Endothelial cell (in vitro differentiated cells): Measurements from ENCODE around the gene PHC2. TPM values are rescaled to one million over a fixed set of nuclear protein-coding genes. Genes with fewer than 3 reads are reported as not detected.
A peak's percentile ranks its signal among the peaks of the same experiment; 100 is the strongest.

Experiments used
- DNase-seq: peaks from one replicate; pipeline ENCODE4 v3.0.0; 2021; ENCODE audit warnings: low spot score
- H3K27ac Mint-ChIP-seq: one replicate; pipeline ENCODE4 v1.8.0; 2021; ENCODE audit warnings: mixed read lengths, inconsistent platforms; ENCODE audit not compliant: unreplicated experiment
- H3K27me3 Mint-ChIP-seq: one replicate; pipeline ENCODE4 v1.8.0; 2021; ENCODE audit warnings: mild to moderate bottlenecking, moderate library complexity, mixed read lengths, inconsistent platforms; ENCODE audit not compliant: unreplicated experiment
- H3K36me3 Mint-ChIP-seq: one replicate; pipeline ENCODE4 v1.8.0; 2021; ENCODE audit warnings: mild to moderate bottlenecking, low read depth, mixed read lengths, inconsistent platforms; ENCODE audit not compliant: unreplicated experiment
- H3K4me1 Mint-ChIP-seq: one replicate; pipeline ENCODE4 v1.8.0; 2021; ENCODE audit warnings: mild to moderate bottlenecking, mixed read lengths, inconsistent platforms; ENCODE audit not compliant: unreplicated experiment
- H3K4me3 Mint-ChIP-seq: one replicate; pipeline ENCODE4 v1.8.0; 2021; ENCODE audit warnings: mild to moderate bottlenecking, mixed read lengths, inconsistent platforms; ENCODE audit not compliant: unreplicated experiment
- H3K9me3 Mint-ChIP-seq: one replicate; pipeline ENCODE4 v1.8.0; 2021; ENCODE audit warnings: mixed read lengths, inconsistent platforms; ENCODE audit not compliant: unreplicated experiment
- total RNA-seq: library from RNA; stranded (reverse); fragmentation: NEBNext Ultra II Directional; extraction: Animal tissue kit (Norgen Biotek cat#: 25700); gene quantifications from one replicate; pipeline ENCODE4 v1.2.1, GENCODE V29; 2021; ENCODE audit not compliant: unreplicated experiment
- TF ChIP-seq, protein P1 (sequence below): fragments of 200-600 bp; sonication (generic); IDR thresholded peaks from one replicate; pipeline ENCODE4 v1.5.0; 2021; ENCODE audit warnings: antibody characterized with exemption; ENCODE audit not compliant: unreplicated experiment

PHC2 gene
- total RNA-seq, 1 donor from 2014 or later: 177 TPM

GRCh38 chr1:33396188-33397124 lies 34.4 kb downstream of the PHC2 start:
- no peaks in the 10 kb centered on the region for H3K27me3 Mint-ChIP-seq

GRCh38 chr1:33394770-33395169 lies 36.1 kb downstream of the PHC2 start:
- no peak for DNase-seq
- no peak overlapping the region for H3K4me3 Mint-ChIP-seq
- peaks cover 7% of the 10 kb centered on the region for H3K36me3 Mint-ChIP-seq
- no peaks in the 10 kb centered on the region for H3K9me3 Mint-ChIP-seq
- H3K27ac Mint-ChIP-seq: no peak overlapping the region
- peaks cover 10% of the 10 kb centered on the region for H3K4me1 Mint-ChIP-seq
- H3K27me3 Mint-ChIP-seq: no peaks in the 10 kb centered on the region
- TF ChIP-seq, protein P1, sequence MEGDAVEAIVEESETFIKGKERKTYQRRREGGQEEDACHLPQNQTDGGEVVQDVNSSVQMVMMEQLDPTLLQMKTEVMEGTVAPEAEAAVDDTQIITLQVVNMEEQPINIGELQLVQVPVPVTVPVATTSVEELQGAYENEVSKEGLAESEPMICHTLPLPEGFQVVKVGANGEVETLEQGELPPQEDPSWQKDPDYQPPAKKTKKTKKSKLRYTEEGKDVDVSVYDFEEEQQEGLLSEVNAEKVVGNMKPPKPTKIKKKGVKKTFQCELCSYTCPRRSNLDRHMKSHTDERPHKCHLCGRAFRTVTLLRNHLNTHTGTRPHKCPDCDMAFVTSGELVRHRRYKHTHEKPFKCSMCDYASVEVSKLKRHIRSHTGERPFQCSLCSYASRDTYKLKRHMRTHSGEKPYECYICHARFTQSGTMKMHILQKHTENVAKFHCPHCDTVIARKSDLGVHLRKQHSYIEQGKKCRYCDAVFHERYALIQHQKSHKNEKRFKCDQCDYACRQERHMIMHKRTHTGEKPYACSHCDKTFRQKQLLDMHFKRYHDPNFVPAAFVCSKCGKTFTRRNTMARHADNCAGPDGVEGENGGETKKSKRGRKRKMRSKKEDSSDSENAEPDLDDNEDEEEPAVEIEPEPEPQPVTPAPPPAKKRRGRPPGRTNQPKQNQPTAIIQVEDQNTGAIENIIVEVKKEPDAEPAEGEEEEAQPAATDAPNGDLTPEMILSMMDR: no peak

More at GRCh38 chr1:33396188-33397124, 34.4 kb downstream of the PHC2 start:
- Mint-ChIP-seq H3K27ac (no peak overlapping the region), H3K4me3 (no peak overlapping the region), H3K9me3 (no peaks in the 10 kb centered on the region), H3K4me1 (peaks cover 10% of the 10 kb centered on the region), H3K36me3 (peaks cover 7% of the 10 kb centered on the region)
- TF ChIP-seq, protein P1: no peak
- no peak for DNase-seq

DNA sequence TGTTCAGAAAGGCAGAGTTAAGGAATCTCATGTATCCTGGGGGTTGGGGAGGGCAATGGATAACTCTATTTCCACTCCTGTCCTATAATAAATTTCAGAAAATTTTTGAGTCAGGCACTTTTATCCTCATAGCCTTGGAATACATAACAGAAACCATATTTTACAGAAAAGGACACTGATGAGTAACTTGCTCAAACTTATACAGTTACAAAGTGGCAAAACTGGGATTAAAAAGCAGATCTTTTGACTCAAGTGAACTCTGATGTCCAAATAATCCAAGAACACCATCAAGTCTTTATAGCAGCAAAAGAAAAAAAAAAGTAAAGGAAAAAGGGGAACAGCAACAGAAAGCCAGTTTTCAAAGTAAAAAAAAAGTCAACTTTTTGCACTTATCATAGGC lies 36.9 kb downstream of the PHC2 start:
- TF ChIP-seq, protein P1: no peak
- Mint-ChIP-seq H3K4me1 (peaks cover 10% of the 10 kb centered on the region), H3K27me3 (no peaks in the 10 kb centered on the region), H3K36me3 (peaks cover 7% of the 10 kb centered on the region), H3K27ac (no peak overlapping the region), H3K4me3 (no peak overlapping the region), H3K9me3 (no peaks in the 10 kb centered on the region)
- DNase-seq: no peak

DNA sequence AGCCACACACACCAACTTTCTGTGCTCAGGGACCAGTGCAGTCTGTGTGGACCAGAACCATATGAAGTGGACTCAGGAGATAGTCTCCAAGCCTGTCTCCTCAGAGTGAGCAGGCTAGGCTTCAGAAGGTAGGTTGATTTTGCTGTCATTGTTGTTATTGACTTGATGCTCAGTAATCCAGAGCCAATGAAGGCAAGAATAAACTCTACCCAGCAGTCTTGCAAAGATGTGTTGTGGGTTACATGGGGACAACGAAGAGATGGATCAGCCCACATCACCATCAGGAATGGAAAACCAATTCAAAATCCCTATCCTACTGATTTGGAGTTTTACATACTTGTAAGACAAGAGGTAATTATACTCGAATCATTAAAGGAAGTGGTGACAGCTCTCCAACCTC lies 37.4 kb downstream of the PHC2 start:
- Mint-ChIP-seq H3K9me3 (no peaks in the 10 kb centered on the region), H3K36me3 (peaks cover 2% of the 10 kb centered on the region), H3K4me1 (peaks cover 10% of the 10 kb centered on the region), H3K27me3 (no peaks in the 10 kb centered on the region), H3K27ac (no peak overlapping the region), H3K4me3 (no peak overlapping the region)
- TF ChIP-seq, protein P1: no peak
- DNase-seq: no peak

DNA sequence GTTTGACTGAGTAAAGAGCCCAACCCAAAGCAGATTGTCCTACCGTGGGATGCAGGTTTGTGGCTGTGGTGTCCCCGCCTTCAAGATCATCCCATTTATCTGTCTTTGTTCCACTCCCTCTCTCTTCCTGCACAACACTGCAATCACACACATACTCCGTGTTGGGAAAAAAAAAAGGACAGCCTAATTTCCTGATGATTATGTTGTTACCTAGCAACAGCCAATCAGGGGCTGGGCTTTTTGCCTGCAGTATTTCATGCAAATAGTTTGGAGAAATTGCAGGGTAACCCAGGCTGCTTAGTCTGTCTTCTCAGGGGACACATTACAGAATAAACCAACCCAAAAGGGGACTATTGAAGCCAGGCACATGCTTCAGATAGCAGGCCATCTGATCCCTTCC lies 38.3 kb downstream of the PHC2 start:
- Mint-ChIP-seq H3K36me3 (no peaks in the 10 kb centered on the region), H3K27me3 (no peaks in the 10 kb centered on the region), H3K4me1 (peaks cover 10% of the 10 kb centered on the region), H3K9me3 (no peaks in the 10 kb centered on the region), H3K4me3 (no peak overlapping the region), H3K27ac (no peak overlapping the region)
- TF ChIP-seq, protein P1: no peak
- DNase-seq: peak; percentile 22
